HG03175 (cell line): ENCODE measurements around the gene GNPAT.
A peak's percentile ranks its signal among the peaks of the same experiment; 100 is the strongest.

Experiments used
- ATAC-seq: cut with Tn5 transposase; IDR thresholded peaks from one replicate; pipeline ENCODE4 v1.9.1; 2021; ENCODE audit warnings: mild to moderate bottlenecking, moderate library complexity; ENCODE audit not compliant: unreplicated experiment

GNPAT gene

GRCh38 chr1:231240883-231241735, at the start of gene GNPAT:
Gene GNPAT, plus strand, starts transcription at chr1:231241212. Its CDS starts 167 bp downstream, at chr1:231241379.
- ATAC-seq: peak; percentile 96

GRCh38 chr1:231192620-231193163, 48.3 kb upstream of the GNPAT start:
- no peak for ATAC-seq

- no peak for ATAC-seq
Measured at GRCh38 chr1:231193710-231194340, 47.2 kb upstream of the GNPAT start.

- ATAC-seq: no peak
Measured at GRCh38 chr1:231194476-231194842, 46.6 kb upstream of the GNPAT start.

- no peak for ATAC-seq
Measured at GRCh38 chr1:231194843-231195516, 46.0 kb upstream of the GNPAT start.

GRCh38 chr1:231196307-231196706, 44.7 kb upstream of the GNPAT start:
- ATAC-seq: no peak

GRCh38 chr1:231196728-231197127, 44.3 kb upstream of the GNPAT start:
- ATAC-seq: no peak

- no peak for ATAC-seq
Measured at GRCh38 chr1:231199868-231200267, 41.1 kb upstream of the GNPAT start.

- no peak for ATAC-seq
Measured at GRCh38 chr1:231200388-231201031, 40.5 kb upstream of the GNPAT start.

- ATAC-seq: no peak
Measured at GRCh38 chr1:231201375-231201978, 39.5 kb upstream of the GNPAT start.

GRCh38 chr1:231201979-231202633, 38.9 kb upstream of the GNPAT start:
- no peak for ATAC-seq

GRCh38 chr1:231203259-231204057, 37.6 kb upstream of the GNPAT start:
- no peak for ATAC-seq

GRCh38 chr1:231206856-231207255, 34.2 kb upstream of the GNPAT start:
- no peak for ATAC-seq

- no peak for ATAC-seq
Measured at GRCh38 chr1:231207437-231207836, 33.6 kb upstream of the GNPAT start.

- no peak for ATAC-seq
Measured at GRCh38 chr1:231208980-231209379, 32.0 kb upstream of the GNPAT start.

- ATAC-seq: no peak
Measured at GRCh38 chr1:231209531-231209930, 31.5 kb upstream of the GNPAT start.

GRCh38 chr1:231210126-231210525, 30.9 kb upstream of the GNPAT start:
- no peak for ATAC-seq

GRCh38 chr1:231211005-231211857, 29.8 kb upstream of the GNPAT start:
- peak; percentile 82 for ATAC-seq
